ENCODE data around the gene ADGRG3.

GRCh38 chr16:57664662-57665025 is 3.5 kb upstream of the ADGRG3 start:
- no peak for TF ChIP-seq CTCF (IDR thresholded peaks at IDR 0.05)
- no peak for TF ChIP-seq POLR2A (IDR thresholded peaks at IDR 0.05)
